GM12874 (cell line): ENCODE results near the gene NAV2.

Source experiments
- TF ChIP-seq, protein P1 (sequence below): IDR thresholded peaks from 2 replicates; pipeline ENCODE4 v1.5.1; 2011; ENCODE audit warnings: low read depth, mild to moderate bottlenecking, control low read depth, low read length, moderate library complexity; ENCODE audit not compliant: insufficient read depth

Gene NAV2

GRCh38 chr11:19691815-19692500 is 20.7 kb upstream of the NAV2 start:
- TF ChIP-seq, protein P1, sequence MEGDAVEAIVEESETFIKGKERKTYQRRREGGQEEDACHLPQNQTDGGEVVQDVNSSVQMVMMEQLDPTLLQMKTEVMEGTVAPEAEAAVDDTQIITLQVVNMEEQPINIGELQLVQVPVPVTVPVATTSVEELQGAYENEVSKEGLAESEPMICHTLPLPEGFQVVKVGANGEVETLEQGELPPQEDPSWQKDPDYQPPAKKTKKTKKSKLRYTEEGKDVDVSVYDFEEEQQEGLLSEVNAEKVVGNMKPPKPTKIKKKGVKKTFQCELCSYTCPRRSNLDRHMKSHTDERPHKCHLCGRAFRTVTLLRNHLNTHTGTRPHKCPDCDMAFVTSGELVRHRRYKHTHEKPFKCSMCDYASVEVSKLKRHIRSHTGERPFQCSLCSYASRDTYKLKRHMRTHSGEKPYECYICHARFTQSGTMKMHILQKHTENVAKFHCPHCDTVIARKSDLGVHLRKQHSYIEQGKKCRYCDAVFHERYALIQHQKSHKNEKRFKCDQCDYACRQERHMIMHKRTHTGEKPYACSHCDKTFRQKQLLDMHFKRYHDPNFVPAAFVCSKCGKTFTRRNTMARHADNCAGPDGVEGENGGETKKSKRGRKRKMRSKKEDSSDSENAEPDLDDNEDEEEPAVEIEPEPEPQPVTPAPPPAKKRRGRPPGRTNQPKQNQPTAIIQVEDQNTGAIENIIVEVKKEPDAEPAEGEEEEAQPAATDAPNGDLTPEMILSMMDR = no peak

GRCh38 chr11:19693146-19693545 is 19.5 kb upstream of the NAV2 start:
- TF ChIP-seq, protein P1 = no peak

DNA sequence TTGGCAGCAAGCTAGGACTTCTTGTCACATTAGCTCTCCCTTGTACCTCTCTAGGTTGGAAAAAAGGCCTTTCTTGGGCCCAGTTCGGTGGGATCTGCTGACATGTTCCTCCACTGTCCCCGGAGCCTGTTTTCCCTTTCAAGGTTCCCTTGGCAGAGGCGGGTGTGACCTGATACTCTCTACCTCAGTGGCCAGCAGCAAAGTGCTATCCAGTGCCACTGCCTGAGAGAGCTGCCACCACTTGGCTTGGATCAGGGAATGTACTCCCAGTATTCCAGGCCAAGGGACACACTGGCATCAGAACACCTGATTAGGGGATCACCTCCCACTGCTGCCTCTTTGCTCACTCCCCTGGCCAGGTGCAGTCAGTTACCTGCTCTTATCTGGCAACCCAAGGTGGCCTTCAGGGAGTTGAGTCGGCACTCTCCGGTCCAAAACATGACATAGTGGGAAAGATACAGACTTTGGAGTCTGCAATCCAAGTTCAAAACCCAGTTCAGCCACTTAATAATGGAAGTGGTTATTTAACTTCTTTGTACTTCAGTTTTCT is 17.8 kb upstream of the NAV2 start:
- TF ChIP-seq, protein P1 = no peak

- TF ChIP-seq, protein P1 = no peak
Measured at GRCh38 chr11:19696073-19696472, 16.6 kb upstream of the NAV2 start.

- TF ChIP-seq, protein P1 = no peak
Measured at GRCh38 chr11:19696904-19697303, 15.7 kb upstream of the NAV2 start.

DNA sequence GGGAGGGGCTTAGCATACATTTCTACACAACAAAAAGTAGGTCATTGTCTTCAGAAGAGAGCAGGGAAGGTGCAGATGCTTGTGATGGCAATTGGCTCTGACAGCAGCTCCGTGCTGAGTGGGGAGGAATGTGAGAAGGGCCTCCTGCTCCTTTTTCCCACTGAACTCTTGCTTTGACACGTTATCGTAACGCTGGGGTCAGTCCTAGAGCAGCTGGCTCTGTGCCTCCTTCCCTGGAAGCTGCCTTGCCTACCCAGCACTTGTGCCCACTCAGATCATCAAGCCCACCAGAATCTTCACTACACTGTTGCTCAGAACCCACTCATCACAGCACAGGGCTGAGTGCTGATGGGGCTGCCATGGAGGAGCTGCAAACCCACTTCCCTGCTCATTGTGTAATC is 14.9 kb upstream of the NAV2 start:
- TF ChIP-seq, protein P1 = no peak

GRCh38 chr11:19698493-19699292 is 13.9 kb upstream of the NAV2 start:
- TF ChIP-seq, protein P1 = no peak
